Neural progenitor cell (in vitro differentiated cells): Measurements from ENCODE around the gene SARDH. TPM values are rescaled to one million over a fixed set of nuclear protein-coding genes. Genes with fewer than 3 reads are reported as not detected.

Source experiments
- DNase-seq: peaks from one replicate; pipeline ENCODE4 v3.0.0-alpha.2; 2016; ENCODE audit warnings: low spot score
- H2AFZ ChIP-seq: fragments of 200-600 bp; sonication (generic); replicated peaks from 2 replicates; pipeline ENCODE4 v1.6.1; 2016; ENCODE audit warnings: antibody characterized with exemption
- H3F3A ChIP-seq: fragments of 200-600 bp; sonication (generic); 2 replicates; pipeline ENCODE4 v1.6.1; 2016; ENCODE audit warnings: antibody characterized with exemption, low read depth
- H3K27ac ChIP-seq: fragments of 200-600 bp; sonication (generic); 2 replicates; pipeline ENCODE4 v1.5.1; 2016; ENCODE audit warnings: mild to moderate bottlenecking
- H3K27me3 ChIP-seq: fragments of 200-600 bp; sonication (generic); 2 replicates; pipeline ENCODE4 v1.6.1; 2016; ENCODE audit warnings: mild to moderate bottlenecking, moderate library complexity
- H3K36me3 ChIP-seq: fragments of 200-600 bp; sonication (generic); 2 replicates; pipeline ENCODE4 v1.5.1; 2016
- H3K4me1 ChIP-seq: fragments of 200-600 bp; sonication (generic); 2 replicates; pipeline ENCODE4 v1.6.1; 2016; ENCODE audit warnings: mixed run types
- H3K4me2 ChIP-seq: fragments of 200-600 bp; sonication (generic); 2 replicates; pipeline ENCODE4 v1.6.1; 2016
- H3K4me3 ChIP-seq: fragments of 200-600 bp; sonication (generic); 2 replicates; pipeline ENCODE4 v1.5.1; 2016
- H3K79me2 ChIP-seq: fragments of 200-600 bp; sonication (generic); 2 replicates; pipeline ENCODE4 v1.6.1; 2016; ENCODE audit warnings: low read depth
- H3K9ac ChIP-seq: fragments of 200-600 bp; sonication (generic); 2 replicates; pipeline ENCODE4 v1.6.1; 2016
- H3K9me3 ChIP-seq: fragments of 200-600 bp; sonication (generic); 2 replicates; pipeline ENCODE4 v1.5.1; 2016; ENCODE audit warnings: low read depth
- H4K20me1 ChIP-seq: fragments of 200-600 bp; sonication (generic); 2 replicates; pipeline ENCODE4 v1.6.1; 2016; ENCODE audit warnings: low read depth
- H3K27ac Mint-ChIP-seq: 3 replicates; pipeline ENCODE4 v1.8.0; 2021; ENCODE audit warnings: mixed read lengths
- H3K27me3 Mint-ChIP-seq: 2 replicates; pipeline ENCODE4 v1.8.0; 2022; ENCODE audit warnings: low read depth, mild to moderate bottlenecking, inconsistent platforms, moderate library complexity, mixed read lengths; ENCODE audit not compliant: insufficient read depth
- H3K36me3 Mint-ChIP-seq: 3 replicates; pipeline ENCODE4 v1.8.0; 2021; ENCODE audit warnings: mixed read lengths
- H3K4me1 Mint-ChIP-seq: 3 replicates; pipeline ENCODE4 v1.8.0; 2021; ENCODE audit warnings: mixed read lengths
- H3K4me3 Mint-ChIP-seq: 3 replicates; pipeline ENCODE4 v1.8.0; 2021; ENCODE audit warnings: mild to moderate bottlenecking, moderate library complexity, mixed read lengths
- H3K9me3 Mint-ChIP-seq: 3 replicates; pipeline ENCODE4 v1.8.0; 2020; ENCODE audit warnings: mixed read lengths
- CTCF ChIP-seq: fragments of 200-600 bp; sonication (generic); IDR thresholded peaks from 2 replicates; pipeline ENCODE4 v1.5.1; 2017; ENCODE audit warnings: antibody characterized with exemption, mild to moderate bottlenecking
- EZH2 ChIP-seq: fragments of 200-600 bp; sonication (generic); IDR thresholded peaks from 2 replicates; pipeline ENCODE4 v1.6.1; 2017; ENCODE audit warnings: antibody characterized with exemption, mild to moderate bottlenecking, moderate library complexity
- EZH2phosphoT487 ChIP-seq: fragments of 200-600 bp; sonication (generic); IDR thresholded peaks from 2 replicates; pipeline ENCODE4 v1.6.1; 2017; ENCODE audit warnings: antibody characterized with exemption
- total RNA-seq: library from RNA; depleted of rRNA; stranded (reverse); fragments of >200 nt; gene quantifications from 2 replicates; pipeline ENCODE4 v1.2.3, GENCODE V29; 2015; ENCODE audit warnings: low replicate concordance

SARDH gene
- total RNA-seq, 1 donor from 2014 or later = 3.9 TPM

DNA sequence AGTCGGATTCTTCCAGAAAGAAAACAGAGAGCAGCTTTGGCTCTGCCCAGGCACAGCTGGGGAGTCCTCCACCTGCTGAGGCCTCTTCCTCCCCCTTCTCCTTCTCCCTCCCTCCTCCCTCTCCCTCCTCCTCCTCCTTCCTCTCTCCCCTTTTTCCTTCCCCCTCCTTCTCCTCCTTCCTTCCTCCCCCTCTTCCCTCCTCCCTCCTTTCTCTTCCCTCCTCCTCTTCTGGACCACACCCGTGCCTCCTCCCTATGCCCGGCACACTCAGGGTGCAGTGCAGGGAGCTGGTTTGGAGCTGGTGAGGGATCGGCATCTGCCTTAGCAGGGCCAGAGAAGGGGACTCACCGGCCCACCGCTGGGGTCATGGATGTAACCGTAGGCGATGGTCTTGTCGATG is 71.8 kb downstream of the SARDH start:
- Mint-ChIP-seq H3K27ac (no peak overlapping the region), H3K4me1 (peaks cover 4% of the 10 kb centered on the region), H3K27me3 (peaks cover 9% of the 10 kb centered on the region), H3K4me3 (no peak overlapping the region), H3K36me3 (no peaks in the 10 kb centered on the region), H3K9me3 (no peaks in the 10 kb centered on the region)
- H3K4me3 ChIP-seq = no peak overlapping the region
- TF ChIP-seq CTCF = no peak
- TF ChIP-seq EZH2 = no peak
- no peak for TF ChIP-seq EZH2phosphoT487
- no peak overlapping the region for H3K9ac ChIP-seq
- no peak overlapping the region for H3K27ac ChIP-seq
- no peaks in the 10 kb centered on the region for H3K4me1 ChIP-seq
- H3K36me3 ChIP-seq = no peaks in the 10 kb centered on the region
- DNase-seq = no peak
- no peaks in the 10 kb centered on the region for H3K79me2 ChIP-seq
- no peaks in the 10 kb centered on the region for H3K9me3 ChIP-seq
- no peaks in the 10 kb centered on the region for H3F3A ChIP-seq
- H3K4me2 ChIP-seq = no peak overlapping the region
- H4K20me1 ChIP-seq = no peaks in the 10 kb centered on the region
- no peaks in the 10 kb centered on the region for H3K27me3 ChIP-seq
- H2AFZ ChIP-seq = no peak overlapping the region

- H3K36me3 ChIP-seq = no peaks in the 10 kb centered on the region
- TF ChIP-seq CTCF = no peak
- TF ChIP-seq EZH2phosphoT487 = no peak
- no peak for TF ChIP-seq EZH2
- H3K36me3 Mint-ChIP-seq = no peaks in the 10 kb centered on the region
- no peak overlapping the region for H3K4me3 ChIP-seq
- H3K4me3 Mint-ChIP-seq = no peak overlapping the region
- H3F3A ChIP-seq = no peaks in the 10 kb centered on the region
- no peaks in the 10 kb centered on the region for H3K4me1 ChIP-seq
- no peaks in the 10 kb centered on the region for H3K9me3 ChIP-seq
- H3K27ac Mint-ChIP-seq = no peak overlapping the region
- no peaks in the 10 kb centered on the region for H4K20me1 ChIP-seq
- no peak overlapping the region for H3K9ac ChIP-seq
- DNase-seq = no peak
- H3K9me3 Mint-ChIP-seq = no peaks in the 10 kb centered on the region
- H3K27me3 ChIP-seq = peaks cover 5% of the 10 kb centered on the region
- no peaks in the 10 kb centered on the region for H3K79me2 ChIP-seq
- H2AFZ ChIP-seq = no peak overlapping the region
- H3K27ac ChIP-seq = no peak overlapping the region
- H3K4me1 Mint-ChIP-seq = peaks cover 4% of the 10 kb centered on the region
- H3K27me3 Mint-ChIP-seq = peaks cover 10% of the 10 kb centered on the region
- H3K4me2 ChIP-seq = no peak overlapping the region
Observed at GRCh38 chr9:133665535-133665934, 72.6 kb downstream of the SARDH start.

GRCh38 chr9:133665096-133665495 is 73.1 kb downstream of the SARDH start:
- Mint-ChIP-seq H3K36me3 (no peaks in the 10 kb centered on the region), H3K4me3 (no peak overlapping the region), H3K27ac (no peak overlapping the region), H3K27me3 (peaks cover 10% of the 10 kb centered on the region), H3K9me3 (no peaks in the 10 kb centered on the region), H3K4me1 (peaks cover 4% of the 10 kb centered on the region)
- Histone ChIP-seq H3K27me3 (peaks cover 9% of the 10 kb centered on the region), H3K4me1 (no peaks in the 10 kb centered on the region), H3F3A (no peaks in the 10 kb centered on the region), H4K20me1 (no peaks in the 10 kb centered on the region), H3K36me3 (no peaks in the 10 kb centered on the region), H3K27ac (no peak overlapping the region), H3K4me3 (no peak overlapping the region), H2AFZ (no peak overlapping the region), H3K9me3 (no peaks in the 10 kb centered on the region), H3K79me2 (no peaks in the 10 kb centered on the region), H3K4me2 (no peak overlapping the region), H3K9ac (no peak overlapping the region)
- no peak for TF ChIP-seq CTCF
- TF ChIP-seq EZH2phosphoT487 = no peak
- DNase-seq = no peak
